Fibroblast of the conjunctiva (primary cell): ENCODE data around the gene GBA2.
A peak's percentile ranks its signal among the peaks of the same experiment; 100 is the strongest.

Source experiments
- DNase-seq: peaks from one replicate; pipeline ENCODE4 v3.0.0-alpha.2; 2010; ENCODE audit warnings: low read depth

The GBA2 gene

GRCh38 chr9:35737143-35737542 lies 11.9 kb downstream of the GBA2 start:
- DNase-seq: no peak

DNA sequence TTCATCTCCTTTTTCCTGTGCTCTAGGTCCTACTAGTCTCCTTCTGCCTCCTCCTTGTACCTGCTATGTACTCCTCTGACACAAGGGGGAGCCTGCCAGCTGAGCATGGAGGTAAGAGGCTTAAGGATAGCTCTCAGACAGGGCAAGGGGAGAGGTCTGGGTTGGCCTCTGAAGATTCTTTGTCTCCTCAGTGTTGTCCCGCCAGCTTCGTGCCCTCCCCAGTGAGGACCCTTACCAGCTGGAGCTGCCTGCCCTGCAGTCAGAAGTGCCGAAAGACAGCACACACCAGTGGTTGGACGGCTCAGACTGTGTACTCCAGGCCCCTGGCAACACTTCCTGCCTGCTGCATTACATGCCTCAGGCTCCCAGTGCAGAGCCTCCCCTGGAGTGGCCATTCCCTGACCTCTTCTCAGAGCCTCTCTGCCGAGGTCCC lies 12.8 kb downstream of the GBA2 start:
- DNase-seq: peak; percentile 71

- DNase-seq: no peak
Measured at GRCh38 chr9:35734096-35734495, 14.9 kb downstream of the GBA2 start.

DNA sequence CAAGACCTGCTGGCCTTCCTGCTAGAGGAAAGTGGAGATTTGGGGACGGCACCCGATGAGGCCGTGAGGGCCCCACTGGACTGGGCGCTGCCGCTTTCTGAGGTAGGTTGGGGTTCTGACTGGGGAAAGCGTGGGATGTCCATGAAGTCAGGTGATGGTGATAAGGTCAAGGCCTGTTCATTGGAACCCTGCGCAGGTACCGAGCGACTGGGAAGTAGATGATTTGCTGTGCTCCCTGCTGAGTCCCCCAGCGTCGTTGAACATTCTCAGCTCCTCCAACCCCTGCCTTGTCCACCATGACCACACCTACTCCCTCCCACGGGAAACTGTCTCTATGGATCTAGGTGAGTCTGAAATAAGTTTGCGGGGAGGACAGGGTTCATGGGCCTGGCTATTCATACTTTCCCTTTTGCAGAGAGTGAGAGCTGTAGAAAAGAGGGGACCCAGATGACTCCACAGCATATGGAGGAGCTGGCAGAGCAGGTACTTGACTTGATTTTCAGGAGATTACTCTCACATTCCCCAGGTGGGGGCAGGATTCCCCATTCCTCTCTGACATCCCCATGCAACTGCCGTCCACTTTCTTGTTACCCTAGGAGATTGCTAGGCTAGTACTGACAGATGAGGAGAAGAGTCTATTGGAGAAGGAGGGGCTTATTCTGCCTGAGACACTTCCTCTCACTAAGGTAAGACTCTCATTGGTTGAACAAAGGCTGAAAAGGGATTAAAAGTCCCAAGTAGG lies 16.1 kb downstream of the GBA2 start:
- no peak for DNase-seq

GRCh38 chr9:35732185-35732799 lies 16.7 kb downstream of the GBA2 start, which contains the start of the genes CREB3 and TLN1:
Gene CREB3, plus strand, starts transcription at chr9:35732666. Its CDS starts 107 bp downstream, at chr9:35732773.
Gene TLN1, minus strand, starts transcription at chr9:35732195. Its CDS starts 6,501 bp downstream, at chr9:35725694.
- peak; percentile 99 for DNase-seq

DNA sequence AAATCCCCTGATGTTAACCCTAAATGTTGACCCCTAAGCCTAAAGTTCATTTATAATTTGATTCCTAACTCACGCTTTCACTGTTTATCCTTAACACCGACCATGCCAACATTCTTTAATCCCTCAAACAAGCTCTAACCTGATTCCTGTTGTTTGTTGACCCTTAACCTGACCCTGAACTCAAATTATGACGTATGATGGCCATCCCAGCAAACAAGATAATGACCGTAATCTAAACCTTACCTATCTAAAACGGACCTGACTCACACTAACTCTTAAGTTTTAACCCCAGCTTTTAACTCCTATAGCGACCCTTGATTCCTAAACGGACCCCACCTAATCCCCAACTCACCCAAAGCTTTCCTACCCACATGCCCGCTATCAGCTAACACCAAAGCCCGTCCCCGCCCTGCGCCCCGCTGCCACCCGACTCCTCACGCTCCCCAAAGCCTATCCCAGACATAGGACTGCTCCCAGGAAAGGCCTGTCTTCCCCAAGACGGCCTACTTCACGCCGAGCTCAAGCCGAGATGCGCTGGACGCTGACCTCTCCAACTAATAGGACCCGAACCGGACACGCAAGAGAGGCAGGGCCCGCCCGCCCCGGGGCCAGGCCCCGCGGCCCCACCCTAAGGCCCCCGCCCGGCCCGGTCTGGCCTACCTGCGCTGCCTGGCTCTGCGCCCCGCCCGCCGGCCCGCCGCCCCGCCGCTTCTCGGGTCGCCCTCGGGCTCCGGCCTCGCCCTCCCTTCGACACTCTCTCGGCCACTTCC lies 17.4 kb downstream of the GBA2 start:
- DNase-seq: no peak

- no peak for DNase-seq
Measured at GRCh38 chr9:35730486-35730854, 18.6 kb downstream of the GBA2 start.

GRCh38 chr9:35729700-35730485 lies 19.1 kb downstream of the GBA2 start:
- DNase-seq: no peak

GRCh38 chr9:35729101-35729500 lies 19.9 kb downstream of the GBA2 start:
- no peak for DNase-seq

GRCh38 chr9:35728041-35728971 lies 20.7 kb downstream of the GBA2 start:
- DNase-seq: peak; percentile 75

DNA sequence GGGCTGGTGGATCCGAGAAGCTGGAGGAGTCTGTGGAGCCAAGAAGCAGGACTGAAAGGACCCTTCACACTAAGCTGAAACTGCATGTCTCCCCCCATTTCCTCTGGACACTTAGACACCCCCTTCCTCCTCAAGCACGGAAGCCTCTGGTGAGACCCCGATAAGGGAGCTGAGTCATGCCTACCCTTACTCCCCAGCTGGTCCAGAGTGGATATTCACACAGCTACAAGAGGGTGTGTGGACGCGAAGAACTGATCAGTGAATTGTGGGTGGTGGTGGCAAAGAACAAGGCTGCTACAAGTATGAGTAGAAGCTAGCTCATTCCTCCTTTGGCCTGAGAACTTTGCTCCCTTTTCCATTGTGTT lies 21.4 kb downstream of the GBA2 start:
- DNase-seq: no peak

- DNase-seq: no peak
Measured at GRCh38 chr9:35726931-35727330, 22.1 kb downstream of the GBA2 start.

DNA sequence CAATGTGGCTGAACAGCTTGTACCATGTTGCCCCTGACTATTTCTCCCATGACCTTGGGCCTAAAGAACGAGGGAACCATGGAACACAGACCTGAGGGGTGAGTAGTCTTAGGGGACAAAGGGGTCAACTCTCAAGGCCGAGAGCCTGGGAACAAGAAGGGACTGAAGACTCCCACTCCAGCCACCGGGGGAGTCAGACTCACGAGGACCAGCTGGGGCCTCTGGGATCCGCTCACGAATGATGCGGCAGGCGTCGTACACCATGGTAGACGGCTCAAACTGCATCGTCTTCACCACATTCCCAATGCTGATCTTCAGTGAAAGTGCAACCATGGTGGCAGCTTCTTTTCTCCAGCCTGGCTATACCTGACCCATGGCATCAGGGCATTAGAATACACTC lies 23.7 kb downstream of the GBA2 start:
- no peak for DNase-seq

- DNase-seq: no peak
Measured at GRCh38 chr9:35723908-35724307, 25.1 kb downstream of the GBA2 start.

DNA sequence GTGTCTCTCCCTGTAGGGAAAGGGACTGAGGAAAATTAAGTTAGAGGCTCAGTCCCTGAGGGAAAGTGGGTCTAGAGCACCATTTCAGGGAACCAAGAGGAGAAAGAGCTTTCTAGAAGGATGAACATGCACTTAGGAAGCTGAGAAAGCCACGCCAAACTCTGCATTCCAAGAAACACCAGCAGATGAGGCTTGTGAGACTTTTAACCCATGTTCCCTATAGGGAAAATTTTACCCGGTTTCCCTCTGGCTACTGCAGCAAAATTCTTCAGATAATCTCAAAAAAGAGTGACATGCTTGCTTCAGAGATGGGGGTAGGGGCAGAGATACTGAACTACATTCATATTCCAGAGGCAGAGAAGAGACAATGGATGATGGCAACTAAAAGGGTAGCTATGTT lies 25.6 kb downstream of the GBA2 start:
- DNase-seq: no peak

GRCh38 chr9:35719546-35719945 lies 29.5 kb downstream of the GBA2 start:
- DNase-seq: no peak

- no peak for DNase-seq
Measured at GRCh38 chr9:35718721-35719511, 30.1 kb downstream of the GBA2 start.

- DNase-seq: no peak
Measured at GRCh38 chr9:35717132-35717870, 31.7 kb downstream of the GBA2 start.

DNA sequence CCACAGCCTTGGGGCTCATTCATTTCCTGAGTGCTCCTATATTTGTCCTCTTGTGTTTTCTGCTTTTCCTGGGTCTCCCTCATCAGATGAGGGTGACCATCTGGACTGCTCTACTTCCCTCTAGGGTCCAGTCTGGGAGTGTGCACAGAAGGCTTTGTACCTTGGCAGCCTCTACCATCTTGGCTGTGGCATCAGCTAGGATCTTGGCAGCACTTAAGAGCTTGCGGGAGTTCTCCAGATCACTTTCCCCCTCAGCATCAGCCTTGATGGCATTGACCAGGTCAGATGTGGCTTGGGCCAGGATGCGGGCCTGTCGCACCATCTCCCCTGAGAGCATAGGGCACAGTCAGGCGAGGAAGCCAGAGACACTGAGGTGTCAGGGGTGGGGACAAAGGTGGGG lies 32.8 kb downstream of the GBA2 start:
- no peak for DNase-seq
